GM19351 (cell line): ENCODE data around the gene ARSJ.

ENCODE experiments used
- ATAC-seq: cut with Tn5 transposase; IDR thresholded peaks from one replicate; pipeline ENCODE4 v1.9.1; 2021; ENCODE audit warnings: mild to moderate bottlenecking, moderate library complexity; ENCODE audit not compliant: unreplicated experiment

The ARSJ gene

GRCh38 chr4:113905301-113905700, 74.1 kb downstream of the ARSJ start:
- ATAC-seq: no peak

- ATAC-seq: no peak
These were observed 74.6 kb downstream of the ARSJ start for GRCh38 chr4:113904877-113905276.

- no peak for ATAC-seq
These were observed 77.3 kb downstream of the ARSJ start for GRCh38 chr4:113901994-113902787.

- ATAC-seq: peak; percentile 91
These were observed 80.0 kb downstream of the ARSJ start for GRCh38 chr4:113899271-113900070.

- ATAC-seq: no peak
These were observed 85.9 kb downstream of the ARSJ start for GRCh38 chr4:113893546-113893945.

- ATAC-seq: no peak
These were observed 91.4 kb downstream of the ARSJ start for GRCh38 chr4:113888006-113888405.

- ATAC-seq: no peak
These were observed 94.2 kb downstream of the ARSJ start for GRCh38 chr4:113885291-113885690.

- no peak for ATAC-seq
These were observed 94.8 kb downstream of the ARSJ start for GRCh38 chr4:113884655-113885054.

- no peak for ATAC-seq
These were observed 96.8 kb downstream of the ARSJ start for GRCh38 chr4:113882668-113883067.

GRCh38 chr4:113881256-113881655, 98.2 kb downstream of the ARSJ start:
- ATAC-seq: no peak

GRCh38 chr4:113880240-113881028, 99.0 kb downstream of the ARSJ start:
- ATAC-seq: no peak

- ATAC-seq: no peak
These were observed 100.8 kb downstream of the ARSJ start for GRCh38 chr4:113878668-113879067.

GRCh38 chr4:113874480-113874879, 105.0 kb downstream of the ARSJ start:
- no peak for ATAC-seq

GRCh38 chr4:113873508-113873907, 105.9 kb downstream of the ARSJ start:
- no peak for ATAC-seq

- no peak for ATAC-seq
These were observed 106.8 kb downstream of the ARSJ start for GRCh38 chr4:113872426-113873260.

- no peak for ATAC-seq
These were observed 108.4 kb downstream of the ARSJ start for GRCh38 chr4:113871080-113871479.

GRCh38 chr4:113869743-113870375, 109.6 kb downstream of the ARSJ start:
- peak; percentile 91 for ATAC-seq

GRCh38 chr4:113866611-113867010, 112.8 kb downstream of the ARSJ start:
- no peak for ATAC-seq

GRCh38 chr4:113858924-113859323, 120.5 kb downstream of the ARSJ start:
- no peak for ATAC-seq

GRCh38 chr4:113851816-113852215, 127.6 kb downstream of the ARSJ start:
- no peak for ATAC-seq
